GM13977 (cell line): ENCODE results near the gene C3orf62.

Experiments
- DNase-seq: peaks from one replicate; pipeline ENCODE4 v3.0.0; 2012; ENCODE audit warnings: low spot score
- in situ Hi-C: fragments of 300-500 bp; cut with MboI; formaldehyde crosslinking; loops from one replicate; pipeline ENCODE4 v1.12.0; 2022; ENCODE audit warnings: low sequenced_read_pairs, low pct_unique_long_range_greater_than_20kb, mixed read lengths, inconsistent platforms; ENCODE audit not compliant: unreplicated experiment
- TF ChIP-seq, protein P1 (sequence below): IDR thresholded peaks from 2 replicates; pipeline ENCODE4 v1.5.1; 2012; ENCODE audit warnings: mild to moderate bottlenecking, control low read depth; ENCODE audit not compliant: insufficient read depth; ENCODE audit errors: extremely low read depth, missing control alignments

C3orf62 gene

DNA sequence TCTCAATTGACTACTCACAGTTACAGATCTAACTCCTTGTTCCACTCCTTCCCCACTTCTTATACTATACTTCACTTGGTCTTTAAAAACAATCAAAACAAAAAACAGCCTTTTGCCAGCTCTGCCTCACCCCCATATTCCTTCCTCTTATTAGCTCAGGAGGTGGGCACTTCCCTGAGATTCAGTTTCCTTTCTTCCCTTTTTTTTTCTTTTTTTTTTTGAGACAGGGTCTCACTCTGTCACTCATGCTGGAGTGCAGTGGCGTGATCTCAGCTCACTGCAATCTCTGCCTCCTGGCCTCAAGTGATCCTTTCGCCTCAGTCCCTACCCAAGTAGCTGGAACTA lies 6.9 kb downstream of the C3orf62 start:
- in situ Hi-C loops, result no loop called here
- DNase-seq, result no peak
- TF ChIP-seq, protein P1, sequence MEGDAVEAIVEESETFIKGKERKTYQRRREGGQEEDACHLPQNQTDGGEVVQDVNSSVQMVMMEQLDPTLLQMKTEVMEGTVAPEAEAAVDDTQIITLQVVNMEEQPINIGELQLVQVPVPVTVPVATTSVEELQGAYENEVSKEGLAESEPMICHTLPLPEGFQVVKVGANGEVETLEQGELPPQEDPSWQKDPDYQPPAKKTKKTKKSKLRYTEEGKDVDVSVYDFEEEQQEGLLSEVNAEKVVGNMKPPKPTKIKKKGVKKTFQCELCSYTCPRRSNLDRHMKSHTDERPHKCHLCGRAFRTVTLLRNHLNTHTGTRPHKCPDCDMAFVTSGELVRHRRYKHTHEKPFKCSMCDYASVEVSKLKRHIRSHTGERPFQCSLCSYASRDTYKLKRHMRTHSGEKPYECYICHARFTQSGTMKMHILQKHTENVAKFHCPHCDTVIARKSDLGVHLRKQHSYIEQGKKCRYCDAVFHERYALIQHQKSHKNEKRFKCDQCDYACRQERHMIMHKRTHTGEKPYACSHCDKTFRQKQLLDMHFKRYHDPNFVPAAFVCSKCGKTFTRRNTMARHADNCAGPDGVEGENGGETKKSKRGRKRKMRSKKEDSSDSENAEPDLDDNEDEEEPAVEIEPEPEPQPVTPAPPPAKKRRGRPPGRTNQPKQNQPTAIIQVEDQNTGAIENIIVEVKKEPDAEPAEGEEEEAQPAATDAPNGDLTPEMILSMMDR, result no peak

- DNase-seq, result no peak
- TF ChIP-seq, protein P1, result no peak
- in situ Hi-C loops, result no loop called here
Measured at GRCh38 chr3:49269443-49270155, 7.4 kb downstream of the C3orf62 start.

DNA sequence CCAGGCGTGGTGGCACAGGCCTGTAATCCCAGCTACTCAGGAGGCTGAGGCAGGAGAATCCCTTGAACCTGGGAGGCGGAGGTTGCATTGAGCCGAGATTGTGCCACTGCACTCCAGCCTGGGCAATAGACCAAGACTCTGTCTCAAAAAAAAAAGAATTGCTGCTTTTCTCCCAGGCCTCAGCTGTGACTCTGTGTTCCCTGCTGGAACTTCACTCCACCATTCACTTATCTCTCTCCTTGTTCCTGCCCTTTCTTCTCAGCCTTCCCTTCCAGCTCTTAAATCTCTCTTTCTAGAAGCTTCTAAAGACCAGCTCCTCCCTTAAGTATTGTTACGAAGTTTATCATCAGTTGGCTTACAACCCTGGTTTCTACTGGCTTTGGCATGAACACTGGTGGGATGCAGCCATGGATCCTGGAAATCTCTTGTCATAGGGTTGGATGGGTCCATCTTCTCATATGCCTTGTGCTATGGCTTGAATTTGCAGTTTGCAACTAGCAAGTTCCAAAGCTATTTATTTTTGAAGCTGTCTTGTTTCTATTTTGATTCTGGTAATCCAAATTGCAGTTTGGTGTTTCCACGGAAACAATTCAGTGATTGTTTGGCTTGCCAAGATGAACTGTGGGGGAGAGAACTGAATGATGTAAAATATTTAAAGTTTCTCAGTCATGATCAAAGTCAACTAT lies 10.5 kb downstream of the C3orf62 start:
- no peak for DNase-seq
- TF ChIP-seq, protein P1, result no peak
- in situ Hi-C loops, result no loop called here

- no peak for DNase-seq
- TF ChIP-seq, protein P1, result no peak
- in situ Hi-C loops, result no loop called here
Measured at GRCh38 chr3:49265661-49266386, 11.2 kb downstream of the C3orf62 start.

- DNase-seq, result no peak
- TF ChIP-seq, protein P1, result no peak
- in situ Hi-C loops, result no loop called here
Measured at GRCh38 chr3:49263159-49263889, 13.7 kb downstream of the C3orf62 start.

GRCh38 chr3:49260806-49261324 lies 16.2 kb downstream of the C3orf62 start:
- TF ChIP-seq, protein P1, result no peak
- in situ Hi-C loops, result no loop called here
- no peak for DNase-seq
